NOMO-1 (cell line): ENCODE measurements around the gene RIT2.

ENCODE experiments used
- DNase-seq, 2 experiments: peaks; one replicate each; lab custom pipeline; 2025; ENCODE audit not compliant: unreplicated experiment in 2 of 2; lab: John Stamatoyannopoulos, UW

Gene RIT2

DNA sequence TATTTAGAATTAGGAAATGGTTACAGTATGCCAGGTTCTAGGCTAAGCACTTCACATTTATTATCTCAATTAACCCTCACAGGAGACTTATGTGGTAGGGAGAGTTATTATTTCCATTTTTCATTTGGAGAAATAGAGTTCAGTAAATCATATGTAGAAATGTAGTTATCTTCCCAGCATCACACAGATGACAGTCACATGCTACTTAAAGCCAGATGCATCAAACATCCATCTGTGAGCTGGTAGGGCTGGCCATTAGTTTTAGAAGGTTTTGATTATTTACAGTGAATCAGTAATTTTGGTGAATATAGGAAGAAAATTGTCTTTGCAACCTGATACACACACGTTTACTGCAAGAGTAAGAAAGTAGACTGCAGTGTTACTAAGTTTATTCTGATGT, 97.9 kb downstream of the RIT2 start:
- no peak for DNase-seq

- DNase-seq = no peak
Measured at GRCh38 chr18:43013486-43013885, 102.0 kb downstream of the RIT2 start.

DNA sequence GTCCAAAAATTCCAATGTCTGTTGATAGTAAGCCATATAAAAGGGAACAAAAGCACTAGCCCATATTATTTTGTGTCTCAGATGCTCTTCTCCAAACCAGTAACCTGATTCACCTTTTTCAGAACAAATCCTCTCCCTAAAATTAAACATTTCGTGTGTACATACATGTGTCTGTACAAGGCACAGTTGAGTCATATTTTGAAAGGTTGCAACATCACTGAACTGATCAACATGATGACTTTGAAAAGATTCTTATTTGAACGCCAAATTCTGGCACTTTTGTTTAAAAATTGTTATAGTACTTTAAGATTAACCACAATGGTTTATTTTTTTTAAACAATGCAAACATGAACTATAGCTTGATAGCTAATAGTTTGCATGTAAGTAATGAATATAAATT, 102.5 kb downstream of the RIT2 start:
- no peak for DNase-seq

- DNase-seq = no peak
Measured at GRCh38 chr18:43010611-43011010, 104.9 kb downstream of the RIT2 start.

GRCh38 chr18:43009674-43010073, 105.8 kb downstream of the RIT2 start:
- DNase-seq = no peak

- DNase-seq = no peak
Measured at GRCh38 chr18:43007365-43007764, 108.1 kb downstream of the RIT2 start.

DNA sequence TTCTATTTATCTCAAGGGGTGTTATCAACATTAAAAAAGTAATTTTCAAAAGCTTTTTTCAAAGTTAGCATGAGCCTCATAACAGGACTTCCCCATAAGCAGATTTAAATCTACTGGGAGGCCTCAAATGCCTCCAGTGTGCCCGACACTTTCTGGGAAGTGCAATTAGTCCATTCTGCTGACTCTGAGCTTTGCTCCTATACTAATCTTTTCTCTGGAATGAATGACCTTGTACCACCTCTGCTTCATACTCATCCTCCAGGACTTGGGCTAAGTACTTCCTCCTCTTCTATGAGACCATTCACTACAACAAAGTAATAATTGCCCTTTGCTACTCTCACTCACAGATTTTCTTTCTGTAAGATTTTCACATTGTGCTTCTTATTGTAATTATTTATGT, 111.1 kb downstream of the RIT2 start:
- DNase-seq = no peak

DNA sequence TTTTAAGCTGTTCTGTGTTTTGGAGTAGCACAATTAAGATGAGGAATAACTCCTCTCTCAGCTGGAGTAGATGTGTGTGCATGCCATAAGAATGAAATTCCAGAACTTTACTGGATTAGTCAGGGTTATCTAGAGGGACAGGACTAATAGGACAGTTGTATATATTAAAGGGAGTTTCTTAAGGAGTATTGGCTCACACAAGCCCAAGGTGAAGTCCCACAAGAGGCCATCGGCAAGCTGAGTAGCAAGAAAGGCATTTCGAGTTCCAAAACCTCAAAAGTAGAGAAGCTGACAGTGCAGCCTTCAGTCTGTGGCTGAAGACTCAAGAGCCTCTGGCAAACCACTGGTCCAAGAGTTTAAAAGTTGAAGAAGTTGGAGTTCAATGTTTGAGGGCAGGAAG, 113.7 kb downstream of the RIT2 start:
- DNase-seq = no peak

- no peak for DNase-seq
Measured at GRCh38 chr18:42996824-42997223, 118.7 kb downstream of the RIT2 start.

DNA sequence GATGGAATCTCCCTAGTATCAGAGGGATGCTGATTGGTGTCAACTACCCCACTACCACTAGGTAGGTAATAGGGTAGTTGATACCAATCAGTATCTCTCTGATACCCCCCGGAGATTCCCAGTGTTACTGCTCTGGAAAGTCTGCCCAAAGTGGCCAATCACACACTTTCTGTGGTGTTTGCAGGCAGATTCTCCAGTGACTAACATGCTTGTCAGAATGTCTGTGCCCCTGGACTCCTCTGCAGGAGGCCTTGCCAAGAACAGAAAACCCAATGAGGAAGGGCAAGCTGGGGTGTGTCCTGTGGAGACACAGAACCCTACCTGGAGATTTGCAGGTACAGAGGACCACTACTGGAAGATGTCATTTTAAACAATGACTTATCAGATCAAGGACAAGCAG, 135.1 kb downstream of the RIT2 start:
- no peak for DNase-seq

GRCh38 chr18:42977982-42978637, 137.4 kb downstream of the RIT2 start:
- DNase-seq = no peak

DNA sequence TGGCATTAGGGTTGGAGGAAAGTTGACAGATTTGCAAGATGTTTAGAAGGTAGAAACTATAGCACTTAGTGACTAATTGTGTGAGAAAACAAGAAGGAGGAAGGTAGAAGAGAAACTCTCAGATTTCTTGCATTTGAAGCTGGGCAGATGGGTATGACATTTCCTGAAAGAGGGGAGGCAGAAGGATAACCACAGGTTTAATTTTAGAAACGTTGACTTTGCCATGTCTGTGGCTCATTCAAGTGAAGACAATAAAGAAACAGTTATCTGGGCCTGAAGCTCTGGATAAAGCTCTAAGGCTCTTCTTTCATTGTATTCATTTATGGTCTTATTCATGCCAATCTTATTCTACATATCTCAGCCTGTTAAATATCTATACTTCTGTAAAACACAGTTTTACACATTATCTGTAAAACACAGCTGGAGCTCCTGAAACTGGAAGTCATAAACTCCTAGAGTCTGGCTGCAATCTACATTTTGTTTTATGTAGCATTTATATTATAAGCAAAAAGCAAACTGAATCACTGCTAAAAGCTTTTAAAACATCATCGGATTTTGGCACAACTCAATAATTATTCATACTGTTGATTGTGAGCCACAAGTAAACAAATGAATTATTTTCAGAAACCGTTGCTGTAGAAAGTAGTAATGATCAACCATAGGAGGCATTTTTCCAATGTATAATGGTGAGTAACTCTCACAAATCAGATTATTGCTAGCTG, 138.5 kb downstream of the RIT2 start:
- no peak for DNase-seq

- DNase-seq = no peak
Measured at GRCh38 chr18:42969366-42969765, 146.1 kb downstream of the RIT2 start.

DNA sequence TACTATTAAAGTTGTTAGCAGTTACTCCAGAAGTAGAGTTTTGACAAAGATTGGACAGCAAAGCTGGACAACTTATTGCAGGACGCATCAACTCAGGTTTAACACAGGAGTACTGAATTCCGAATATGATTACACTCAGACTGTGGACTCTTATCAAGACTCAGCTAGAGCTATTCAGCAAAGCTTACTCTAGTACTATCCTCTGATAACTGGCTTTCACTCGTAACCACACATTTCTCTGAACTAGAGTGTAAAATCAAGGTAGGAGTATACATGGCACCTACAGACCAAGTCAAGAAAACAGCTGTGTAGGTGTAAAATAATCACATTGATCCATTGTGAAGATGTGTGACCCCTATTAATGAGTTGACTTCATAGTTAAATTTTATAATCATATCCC, 154.2 kb downstream of the RIT2 start:
- no peak for DNase-seq

GRCh38 chr18:42959528-42959927, 156.0 kb downstream of the RIT2 start:
- no peak for DNase-seq

GRCh38 chr18:42958353-42958752, 157.1 kb downstream of the RIT2 start:
- no peak for DNase-seq

DNA sequence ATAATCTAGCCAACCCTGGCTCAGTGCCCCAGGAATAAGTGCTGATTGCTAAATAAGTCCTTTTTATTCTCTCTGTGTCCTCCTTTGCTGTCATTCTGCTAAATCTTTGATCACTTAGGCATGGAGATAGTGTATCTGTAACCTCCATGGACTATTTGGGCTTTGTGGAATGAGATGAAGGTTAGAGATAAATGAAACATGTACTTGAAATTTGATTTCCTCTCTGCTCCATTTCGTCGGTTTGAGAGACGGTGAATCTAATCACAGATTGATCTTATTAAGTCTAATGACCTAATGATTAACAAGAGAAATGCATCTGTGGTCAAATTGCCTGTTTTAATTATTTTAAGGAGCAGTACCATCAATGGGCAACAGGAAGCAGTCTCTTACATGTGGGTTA, 159.2 kb downstream of the RIT2 start:
- DNase-seq = no peak

DNA sequence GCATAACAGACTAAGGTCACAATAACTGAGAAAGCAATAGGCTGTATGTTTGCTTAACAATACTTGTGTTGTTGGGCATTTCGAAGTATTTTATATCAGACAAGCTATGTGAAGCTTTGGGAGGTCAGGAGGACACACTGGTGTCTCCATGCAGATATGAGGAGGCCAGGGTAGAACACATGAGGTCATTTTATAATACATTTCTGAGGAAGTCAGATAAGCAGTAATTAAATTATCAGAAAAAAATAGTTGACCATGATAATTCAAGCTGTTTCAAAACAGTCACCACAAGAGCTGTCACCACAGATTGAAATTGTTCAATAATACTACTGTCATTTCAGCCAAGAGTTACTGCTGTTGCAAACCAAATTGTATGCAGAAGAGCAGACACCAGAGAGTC, 160.6 kb downstream of the RIT2 start:
- DNase-seq = no peak

DNA sequence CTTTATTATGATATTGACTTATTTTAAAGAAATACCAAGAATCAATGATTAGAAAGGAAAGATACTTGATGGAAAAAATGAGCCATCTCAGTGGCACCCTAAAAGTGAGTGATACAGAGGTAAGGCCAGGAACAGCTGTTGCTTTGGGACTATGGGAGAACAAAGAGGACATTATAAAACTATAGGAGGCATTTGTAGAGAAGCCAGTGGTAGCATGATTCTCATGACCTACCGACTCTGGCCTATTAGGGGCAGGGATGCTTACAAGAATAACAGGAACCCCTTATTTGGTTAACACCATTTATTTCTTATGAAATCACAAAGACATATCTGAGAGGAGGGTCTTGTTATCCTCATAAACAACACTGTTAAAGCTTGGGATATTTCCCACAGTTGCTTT, 162.2 kb downstream of the RIT2 start:
- no peak for DNase-seq

DNA sequence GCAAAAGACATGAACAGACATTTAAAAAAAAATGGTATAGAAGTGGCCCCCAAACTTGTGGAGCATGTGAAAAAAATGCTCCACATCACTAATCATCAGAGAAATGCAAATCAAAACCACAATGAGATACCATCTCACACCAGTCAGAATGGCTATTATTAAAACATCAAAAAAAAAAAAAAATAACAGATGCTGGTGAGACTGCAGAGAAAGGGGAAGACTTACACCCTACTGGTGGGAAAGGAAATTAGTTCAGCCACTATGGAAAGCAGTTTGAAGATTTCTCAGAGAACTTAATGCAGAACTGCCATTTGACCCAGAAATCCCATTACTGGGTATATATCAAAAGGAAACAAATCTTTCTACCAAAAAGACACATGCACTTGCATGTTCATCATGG, 164.8 kb downstream of the RIT2 start:
- no peak for DNase-seq

GRCh38 chr18:42948831-42949230, 166.7 kb downstream of the RIT2 start:
- DNase-seq = no peak

DNA sequence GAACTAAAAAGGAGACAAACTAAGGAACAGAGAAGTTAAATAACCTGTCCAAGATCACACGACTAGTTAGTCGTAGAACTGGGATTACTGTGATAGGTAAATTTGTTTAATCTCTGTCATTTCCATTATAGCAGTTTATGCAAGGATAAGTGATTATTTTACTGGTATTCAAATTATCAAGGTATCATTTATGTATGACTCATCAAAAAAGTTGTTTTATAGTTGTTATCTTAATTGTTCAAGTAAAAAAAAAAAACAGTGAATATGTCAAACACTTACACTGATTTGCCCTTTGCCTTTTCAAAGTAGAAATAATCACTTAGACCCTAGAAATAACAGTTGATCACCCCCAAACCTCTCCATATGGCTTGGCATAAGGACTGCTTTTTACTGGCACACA, 173.6 kb downstream of the RIT2 start:
- no peak for DNase-seq

DNA sequence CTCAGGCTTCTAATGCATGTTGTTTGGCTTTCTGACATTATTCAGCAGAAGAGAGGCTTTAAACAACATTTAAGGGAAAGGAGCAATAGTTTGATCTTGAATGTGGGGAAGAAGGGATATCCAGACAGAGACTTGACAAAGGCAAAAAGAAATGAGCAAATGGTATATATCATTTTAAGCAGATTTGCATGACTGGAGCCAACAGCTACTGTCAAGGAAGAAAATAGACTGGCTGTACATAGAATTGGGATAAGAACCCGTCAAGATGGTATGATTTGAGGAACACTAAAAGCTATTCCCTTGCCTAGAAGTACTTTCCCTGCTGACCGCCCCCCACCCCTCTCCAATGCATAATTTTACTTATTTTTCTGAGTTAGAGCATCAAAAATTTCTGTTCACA, 174.5 kb downstream of the RIT2 start:
- DNase-seq = no peak
